Right cardiac atrium (tissue), 5 donors: Measurements from ENCODE around the gene OSGEPL1. TPM values are rescaled to one million over a fixed set of nuclear protein-coding genes. Genes with fewer than 3 reads are reported as not detected.
A peak's percentile ranks its signal among the peaks of the same experiment; 100 is the strongest.
"Not testable (repeated sequence)": the region's sequence is repeated elsewhere in the genome, so short reads cannot be mapped to it uniquely, and the experiment has no call there.

ENCODE experiments used
- ATAC-seq, 2 donors: fragments of 200-7000 bp; cut with Tn5 transposase; one replicate each; pipeline versions ENCODE4 v1.8.0 to v1.9.1; 2020; ENCODE audit warnings: moderate library complexity in 2 of 2, mild to moderate bottlenecking in 1 of 2
- DNase-seq, 3 donors: peaks; one replicate each; pipeline ENCODE4 v3.0.0-alpha.2; 2020
- H3K27ac ChIP-seq: one replicate; pipeline ENCODE4 v1.5.1; 2013; ENCODE audit warnings: mild to moderate bottlenecking, low read length, control low read depth, moderate library complexity
- H3K27me3 ChIP-seq: one replicate; pipeline ENCODE4 v1.6.1; 2013; ENCODE audit not compliant: control insufficient read depth, insufficient read depth
- H3K4me1 ChIP-seq: one replicate; pipeline ENCODE4 v1.6.1; 2013; ENCODE audit warnings: low read length; ENCODE audit not compliant: control insufficient read depth, insufficient read depth
- H3K4me3 ChIP-seq: one replicate; pipeline ENCODE4 v1.5.1; 2013; ENCODE audit warnings: low read length, control low read depth
- H3K9me3 ChIP-seq: one replicate; pipeline ENCODE4 v1.6.1; 2013; ENCODE audit warnings: low read length; ENCODE audit not compliant: control insufficient read depth
- WGBS: extraction: QIAGEN DNeasy Blood & Tissue Kit; methylation state at CpG from one replicate; pipeline ENCODE4 v1.1.7; 2013; 5-methylcytosine and 5-hydroxymethylcytosine counted together
- intact Hi-C, 4 donors: fragments of 100-400 bp; cut with DNase I; formaldehyde crosslinking; loops; one replicate each; pipeline versions ENCODE4 v1.11.0 to v1.14.0; 2022 to 2023
- polyA plus RNA-seq: library from polyadenylated mRNA; stranded (reverse); fragments of 200-250 nt; gene quantifications from one replicate; pipeline ENCODE4 v1.2.3, GENCODE V29; 2013
- total RNA-seq, 4 donors: library from RNA; stranded (reverse); fragmentation: NEBNext Ultra II Directional; extraction: Animal tissue kit (Norgen Biotek cat#: 25700); gene quantifications; one replicate each; pipeline ENCODE4 v1.2.1, GENCODE V29; 2021
- donor health status: healthy with polysubstance abuse.
- donor health status: DM: no; HTN: yes; CAD: no.
- donor health status: DM: no; HTN: no; CAD: no.
- donor health status: DM: no; HTN: yes; CAD: no; lungs with severe emphysema.
- donor health status: DM: yes; HTN: yes; CAD: no.

The OSGEPL1 gene
- total and polyA plus RNA-seq, 5 donors = 4.3 to 10.5 (median 9.1) TPM

DNA sequence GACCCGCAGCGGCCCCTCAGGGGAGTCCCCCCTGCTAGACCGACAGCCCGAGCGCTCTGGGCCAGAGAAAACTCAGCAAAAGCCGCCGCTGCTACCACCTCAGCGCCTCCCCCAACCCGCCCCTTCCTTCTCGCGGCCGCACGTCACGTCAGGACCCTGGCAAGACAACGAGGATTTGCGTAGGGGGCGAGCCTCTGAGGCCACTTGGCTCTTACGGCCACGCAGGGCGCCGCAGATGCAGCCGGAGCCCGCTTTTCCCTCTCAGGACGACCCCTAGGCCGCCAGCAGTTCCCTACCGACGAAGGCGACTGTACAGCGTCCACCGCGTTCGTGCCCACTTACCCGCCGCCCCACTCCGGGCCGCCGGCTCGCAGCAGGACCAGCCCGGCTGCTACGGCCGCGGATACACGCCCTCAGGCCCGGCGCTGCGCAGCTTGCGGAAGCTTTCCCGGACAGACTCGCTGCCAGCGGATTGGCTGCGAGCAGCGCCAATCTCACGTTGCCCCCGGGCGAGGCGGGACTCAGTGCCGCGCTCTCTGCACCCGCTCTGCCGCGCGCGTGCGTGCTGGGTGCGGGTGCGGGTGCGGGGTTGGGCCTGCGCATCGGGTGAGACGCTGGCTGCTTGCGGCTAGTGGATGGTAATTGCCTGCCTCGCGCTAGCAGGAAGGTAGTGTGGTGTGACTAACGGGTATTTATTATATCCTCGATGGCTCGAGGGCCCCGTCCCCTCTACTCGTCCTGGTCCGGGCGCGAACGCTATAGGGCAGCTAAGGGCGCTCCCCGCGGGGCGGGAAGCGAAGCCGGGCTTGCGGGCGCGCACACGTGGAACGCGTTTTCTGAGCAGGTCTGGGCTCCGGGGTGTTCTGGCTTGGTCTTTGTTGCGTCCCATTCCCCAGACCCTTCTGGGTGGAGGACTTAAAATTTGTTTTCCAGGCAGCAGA lies 21.6 kb upstream of the OSGEPL1 start, which contains the start of the genes ORMDL1 and PMS1:
TSS of gene ORMDL1 (minus strand) at position 413 of the 941 bp plus-strand sequence. CDS start 1,744 bp downstream, outside the sequence.
TSS of gene PMS1 (plus strand) at position 524 of the 941 bp plus-strand sequence. CDS start 7,360 bp downstream, outside the sequence.
- under 1% methylated on average over 96 of the region's 96 CpGs for WGBS
- H3K4me3 ChIP-seq = peak within 1 kb of the TSS; percentile 80

DNA sequence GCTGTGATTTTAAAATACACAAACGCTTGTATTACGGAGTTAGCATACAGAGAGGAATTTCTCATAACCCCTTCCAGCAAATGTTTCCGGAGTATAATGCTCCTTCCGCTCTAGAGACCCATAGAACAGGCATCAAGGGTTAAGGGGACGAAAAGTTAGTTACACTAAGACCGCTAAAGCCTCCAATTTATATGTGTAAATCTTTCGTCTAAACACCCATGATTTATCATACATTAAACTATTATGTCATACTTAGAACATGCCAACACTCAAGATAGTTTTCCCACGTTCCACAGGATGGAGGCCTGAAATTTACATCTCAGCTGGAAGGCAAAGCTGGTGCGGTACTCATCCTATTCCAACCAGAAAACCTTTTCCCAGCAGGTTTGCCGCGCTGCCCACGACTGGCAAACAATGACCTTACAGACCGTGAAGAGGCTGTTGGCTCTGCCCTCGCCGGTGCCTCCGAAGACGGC lies 20.9 kb upstream of the OSGEPL1 start:
- Histone ChIP-seq H3K9me3 (no peaks in the 10 kb centered on the region), H3K27me3 (no peaks in the 10 kb centered on the region), H3K4me1 (peaks cover 3% of the 10 kb centered on the region), H3K4me3 (peak overlapping the region; percentile 80), H3K27ac (peak overlapping the region; percentile 95)
- WGBS = under 1% methylated on average over 17 of the region's 17 CpGs
- DNase-seq = no peak
- ATAC-seq = peak; percentile 14 to 35
- intact Hi-C loops = no loop called here

More for the DNA sequence above, 21.6 kb upstream of the OSGEPL1 start, which contains the start of the genes ORMDL1 and PMS1:
- peak within 1 kb of the TSS; percentile 95 for H3K27ac ChIP-seq
- DNase-seq = peak; percentile 96 to 99 (median 99)
- H3K9me3 ChIP-seq = no peaks in the 10 kb centered on the region
- intact Hi-C loops = no loop called here
- ATAC-seq = peak; percentile 99
- peaks cover 3% of the 10 kb centered on the region for H3K4me1 ChIP-seq
- H3K27me3 ChIP-seq = no peaks in the 10 kb centered on the region

- no peaks in the 10 kb centered on the region for H3K9me3 ChIP-seq
- intact Hi-C loops = no loop called here
- no peak for ATAC-seq
- DNase-seq = no peak
- H3K4me1 ChIP-seq = peaks cover 3% of the 10 kb centered on the region
- no peaks in the 10 kb centered on the region for H3K27me3 ChIP-seq
- H3K27ac ChIP-seq = no peak overlapping the region
- WGBS = 60% methylated on average over 4 of the region's 4 CpGs
- peak overlapping the region; percentile 80 for H3K4me3 ChIP-seq
These were observed 19.7 kb upstream of the OSGEPL1 start for GRCh38 chr2:189782221-189782671.

DNA sequence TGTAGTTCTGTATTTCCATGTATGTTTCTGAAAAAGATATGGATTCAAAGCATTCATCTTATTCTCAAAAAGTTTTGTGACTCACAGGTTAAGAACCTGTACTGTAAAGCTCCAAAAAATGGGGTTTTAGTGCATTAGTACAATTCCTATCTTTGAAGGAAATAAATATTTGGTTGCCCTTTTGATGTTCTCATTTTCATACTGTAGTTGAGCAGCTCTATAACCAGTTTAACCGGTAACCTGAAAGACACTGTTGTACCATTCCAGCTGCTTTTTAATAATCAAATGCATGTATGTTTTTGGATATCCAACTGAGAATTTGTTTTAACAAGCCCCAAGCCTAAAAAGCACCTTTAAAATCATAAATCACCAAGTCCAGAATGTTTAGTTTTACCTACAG lies 9.6 kb upstream of the OSGEPL1 start:
- H3K9me3 ChIP-seq = no peaks in the 10 kb centered on the region
- no peaks in the 10 kb centered on the region for H3K27me3 ChIP-seq
- no peak overlapping the region for H3K4me3 ChIP-seq
- no peaks in the 10 kb centered on the region for H3K4me1 ChIP-seq
- H3K27ac ChIP-seq = no peak overlapping the region
- intact Hi-C loops = loop anchor here in 1 of 4 donors (10.0 kb wide), 1 partner anchor 97 kb away; the partner anchor contains the start of gene ANKAR
- WGBS = 94% methylated on average over 1 of the region's 1 CpG
- ATAC-seq = no peak
- DNase-seq = no peak

DNA sequence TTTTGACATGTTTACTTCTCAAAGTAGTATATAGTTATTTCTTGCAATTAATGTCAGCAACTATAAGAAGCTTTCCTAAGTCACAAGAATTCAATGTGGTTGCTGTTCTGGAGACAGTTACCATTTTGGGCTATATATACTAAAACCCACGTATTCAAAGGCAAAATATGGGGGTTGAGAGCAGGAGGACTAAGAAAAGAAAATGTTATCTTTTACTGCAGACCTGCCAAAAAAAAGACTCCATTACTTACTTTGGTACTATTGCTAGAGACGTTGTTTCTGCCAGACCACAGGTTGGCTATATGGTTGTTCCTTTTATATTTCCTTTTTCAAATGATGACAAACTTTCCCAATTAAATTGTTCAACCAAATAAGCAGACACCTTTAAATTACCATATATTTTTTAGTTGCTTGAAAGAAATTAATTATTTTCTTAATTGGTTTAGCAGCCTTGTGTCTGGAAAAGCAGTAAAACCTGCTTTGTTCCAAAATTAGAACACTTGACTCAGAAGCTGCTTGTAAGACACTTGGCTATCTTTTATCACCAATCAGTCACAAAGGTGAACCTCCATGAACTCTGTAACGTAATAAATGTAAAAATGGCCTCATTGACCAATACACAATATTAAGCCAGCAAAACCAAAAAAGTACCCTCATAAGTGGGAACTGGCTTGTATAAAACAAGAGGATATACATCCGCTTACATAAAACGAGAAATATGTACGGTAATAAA lies 8.2 kb upstream of the OSGEPL1 start:
- Histone ChIP-seq H3K4me1 (no peaks in the 10 kb centered on the region), H3K4me3 (no peak overlapping the region), H3K9me3 (no peaks in the 10 kb centered on the region), H3K27ac (no peak overlapping the region), H3K27me3 (no peaks in the 10 kb centered on the region)
- intact Hi-C loops = loop anchor here in 1 of 4 donors (10.0 kb wide), 1 partner anchor 96 kb away; the partner anchor contains the start of gene ANKAR
- 57% methylated on average over 6 of the region's 6 CpGs for WGBS
- DNase-seq (no peak), ATAC-seq (no peak)

DNA sequence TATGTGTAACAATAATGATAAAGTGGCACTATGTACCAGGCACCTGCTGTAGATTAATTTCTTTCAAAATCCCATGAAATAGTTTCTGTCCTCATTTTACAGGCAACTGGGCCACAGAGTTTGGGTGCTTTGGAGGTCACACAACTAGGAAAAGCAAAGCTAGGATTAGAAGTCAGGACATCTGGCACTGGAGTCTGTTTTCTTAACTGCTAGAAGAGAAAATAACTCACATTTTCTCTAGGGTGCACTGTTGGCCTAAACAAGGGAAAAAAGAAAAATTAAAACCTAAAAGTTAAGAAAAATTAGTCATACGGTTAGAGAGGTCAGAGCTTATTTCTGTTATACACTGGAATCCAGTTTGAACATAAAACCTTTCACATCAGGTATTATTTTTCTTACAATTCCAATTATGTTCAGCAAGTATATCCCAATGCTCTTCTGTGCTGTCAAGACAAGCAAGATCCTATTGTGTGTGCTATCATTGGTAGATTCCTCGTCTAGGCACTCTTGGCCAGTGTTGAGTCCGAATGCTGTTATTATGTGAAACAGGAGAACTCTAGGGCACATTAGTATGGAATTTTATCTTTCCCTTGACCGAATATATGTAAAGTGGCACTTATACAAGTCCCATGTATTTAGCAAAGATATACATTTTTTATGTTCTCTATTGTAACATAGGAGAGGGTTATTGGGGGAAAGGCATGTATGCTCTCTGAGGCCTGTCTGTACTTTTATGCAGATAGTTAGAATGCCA lies 1.5 kb upstream of the OSGEPL1 start:
- Histone ChIP-seq H3K4me1 (peaks cover 1% of the 10 kb centered on the region), H3K9me3 (no peaks in the 10 kb centered on the region), H3K4me3 (no peak overlapping the region), H3K27ac (no peak overlapping the region), H3K27me3 (no peaks in the 10 kb centered on the region)
- ATAC-seq = no peak
- intact Hi-C loops = no loop called here
- DNase-seq = no peak
- 75% methylated on average over 4 of the region's 4 CpGs for WGBS

GRCh38 chr2:189762229-189762550 lies 402 bp downstream of the OSGEPL1 start:
- whole genome bisulfite sequencing = 1% methylated on average over 7 of the region's 7 CpGs
- H3K4me3 ChIP-seq = peak overlapping the region; percentile 97
- H3K9me3 ChIP-seq = no peaks in the 10 kb centered on the region
- H3K27me3 ChIP-seq = no peaks in the 10 kb centered on the region
- peak overlapping the region; percentile 99 for H3K27ac ChIP-seq
- no peak for DNase-seq
- H3K4me1 ChIP-seq = peaks cover 1% of the 10 kb centered on the region
- intact Hi-C loops = no loop called here
- no peak for ATAC-seq

GRCh38 chr2:189760154-189760553 lies 2.4 kb downstream of the OSGEPL1 start:
- H3K27ac ChIP-seq, ATAC-seq, H3K9me3 ChIP-seq, H3K27me3 ChIP-seq, H3K4me1 ChIP-seq, H3K4me3 ChIP-seq, intact Hi-C loops: not testable (repeated sequence)
- 95% methylated on average over 18 of the region's 19 CpGs for WGBS
- peak in 1 of 3 donors; percentile 57 for DNase-seq

GRCh38 chr2:189756311-189756952 lies 6.2 kb downstream of the OSGEPL1 start:
- ATAC-seq (no peak), DNase-seq (no peak)
- Histone ChIP-seq H3K9me3 (no peaks in the 10 kb centered on the region), H3K27ac (no peak overlapping the region), H3K4me1 (no peaks in the 10 kb centered on the region), H3K4me3 (no peak overlapping the region), H3K27me3 (no peaks in the 10 kb centered on the region)
- intact Hi-C loops = no loop called here
- 77% methylated on average over 2 of the region's 2 CpGs for WGBS

- ATAC-seq (no peak), DNase-seq (peak in 1 of 3 donors; percentile 21)
- Histone ChIP-seq H3K9me3 (no peaks in the 10 kb centered on the region), H3K4me3 (no peak overlapping the region), H3K27ac (no peak overlapping the region), H3K4me1 (no peaks in the 10 kb centered on the region), H3K27me3 (no peaks in the 10 kb centered on the region)
- 86% methylated on average over 10 of the region's 10 CpGs for WGBS
- intact Hi-C loops = no loop called here
These were observed 11.4 kb downstream of the OSGEPL1 start for GRCh38 chr2:189751080-189751658.
